Bronchial epithelial cell (primary cell): Measurements from ENCODE around the gene NOVA2. TPM values are rescaled to one million over a fixed set of nuclear protein-coding genes. Genes with fewer than 3 reads are reported as not detected.

Experiments used
- DNase-seq: peaks from one replicate; pipeline ENCODE4 v3.0.0-alpha.2; 2010; ENCODE audit warnings: low read depth
- FAIRE-seq: peaks from 2 replicates; lab custom pipeline; 2011; peaks lifted over from hg19 to GRCh38; lab: Jason Lieb, UNC
- H3K27me3 ChIP-seq: 2 replicates; pipeline ENCODE4 v1.5.1; 2011; ENCODE audit warnings: low read length; ENCODE audit not compliant: control insufficient read depth, insufficient read depth
- H3K36me3 ChIP-seq: 2 replicates; pipeline ENCODE4 v1.5.1; 2011; ENCODE audit warnings: low read length; ENCODE audit not compliant: control insufficient read depth, insufficient read depth
- H3K4me3 ChIP-seq: 2 replicates; pipeline ENCODE4 v1.5.1; 2011; ENCODE audit warnings: mild to moderate bottlenecking, low read depth, low read length, control low read depth
- total RNA-seq: library from RNA; depleted of rRNA; stranded (reverse); fragments of >200 nt; gene quantifications from 2 replicates; pipeline ENCODE4 v1.2.1, GENCODE V29; 2014
- TF ChIP-seq, protein P1 (sequence below): IDR thresholded peaks from 2 replicates; pipeline ENCODE4 v1.5.1; 2011; ENCODE audit warnings: mild to moderate bottlenecking, moderate library complexity, low read length, control low read depth, inconsistent platforms; ENCODE audit not compliant: insufficient read depth, severe bottlenecking

NOVA2 gene
- total RNA-seq, 1 donor from 2014 or later: not detected

DNA sequence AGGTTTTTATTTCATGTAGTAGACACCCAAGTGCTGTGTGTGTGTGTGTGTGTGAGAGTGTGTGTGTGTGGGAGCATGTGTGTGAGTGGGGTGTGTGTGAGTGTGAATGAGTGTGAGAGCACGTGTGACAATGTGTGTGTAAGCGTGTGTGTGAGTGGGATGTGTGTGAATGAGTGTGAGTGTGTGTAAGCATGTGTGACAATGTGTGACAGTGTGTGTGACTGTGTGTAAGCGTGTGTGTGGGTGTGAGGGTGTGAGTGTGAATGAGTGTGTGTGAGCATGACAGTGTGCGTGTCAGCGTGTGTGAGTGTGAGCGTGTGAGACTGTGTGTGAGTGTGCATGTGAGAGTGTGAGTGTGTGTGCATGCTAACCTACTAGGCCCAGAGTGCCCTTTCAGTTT is 15.3 kb downstream of the NOVA2 start:
- TF ChIP-seq, protein P1, sequence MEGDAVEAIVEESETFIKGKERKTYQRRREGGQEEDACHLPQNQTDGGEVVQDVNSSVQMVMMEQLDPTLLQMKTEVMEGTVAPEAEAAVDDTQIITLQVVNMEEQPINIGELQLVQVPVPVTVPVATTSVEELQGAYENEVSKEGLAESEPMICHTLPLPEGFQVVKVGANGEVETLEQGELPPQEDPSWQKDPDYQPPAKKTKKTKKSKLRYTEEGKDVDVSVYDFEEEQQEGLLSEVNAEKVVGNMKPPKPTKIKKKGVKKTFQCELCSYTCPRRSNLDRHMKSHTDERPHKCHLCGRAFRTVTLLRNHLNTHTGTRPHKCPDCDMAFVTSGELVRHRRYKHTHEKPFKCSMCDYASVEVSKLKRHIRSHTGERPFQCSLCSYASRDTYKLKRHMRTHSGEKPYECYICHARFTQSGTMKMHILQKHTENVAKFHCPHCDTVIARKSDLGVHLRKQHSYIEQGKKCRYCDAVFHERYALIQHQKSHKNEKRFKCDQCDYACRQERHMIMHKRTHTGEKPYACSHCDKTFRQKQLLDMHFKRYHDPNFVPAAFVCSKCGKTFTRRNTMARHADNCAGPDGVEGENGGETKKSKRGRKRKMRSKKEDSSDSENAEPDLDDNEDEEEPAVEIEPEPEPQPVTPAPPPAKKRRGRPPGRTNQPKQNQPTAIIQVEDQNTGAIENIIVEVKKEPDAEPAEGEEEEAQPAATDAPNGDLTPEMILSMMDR: no peak
- H3K27me3 ChIP-seq: peaks cover 2% of the 10 kb centered on the region
- no peak for DNase-seq
- FAIRE-seq: peak; percentile 98
- H3K4me3 ChIP-seq: no peak overlapping the region
- H3K36me3 ChIP-seq: no peaks in the 10 kb centered on the region

DNA sequence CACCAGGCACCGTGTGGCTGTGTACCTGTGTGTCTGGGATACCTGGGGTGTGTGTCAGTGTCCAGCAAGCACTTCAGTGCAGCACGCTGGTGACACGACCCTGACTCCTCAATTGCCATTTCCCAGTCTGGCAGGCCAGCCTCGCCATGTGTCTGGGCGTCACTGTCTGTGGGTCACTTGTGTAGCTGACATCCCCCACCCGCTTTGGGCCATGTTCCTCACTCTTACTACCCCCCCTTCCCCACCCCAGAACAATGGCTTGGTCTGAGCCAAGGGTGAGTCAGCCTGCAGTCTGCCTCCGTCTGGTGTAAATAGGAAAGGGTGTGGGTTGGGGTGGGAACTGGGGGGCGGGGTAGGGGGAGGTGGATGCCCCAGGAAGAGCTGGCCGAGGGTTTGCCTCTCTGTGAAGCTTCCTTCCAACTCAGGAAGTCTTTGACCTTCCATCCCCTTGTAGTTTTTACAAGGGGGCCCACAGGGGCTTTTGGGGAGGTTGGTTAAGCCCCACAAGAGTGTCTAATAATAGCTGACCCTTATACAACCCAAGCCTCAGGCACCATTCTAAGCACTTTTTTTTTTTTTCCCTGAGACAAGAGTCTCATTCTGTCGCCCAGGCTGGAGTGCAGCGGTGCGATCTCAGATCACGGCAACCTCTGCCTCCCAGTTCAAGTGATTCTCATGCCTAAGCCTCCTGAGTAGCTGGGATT is 17.6 kb downstream of the NOVA2 start:
- Histone ChIP-seq H3K4me3 (no peak overlapping the region), H3K36me3 (no peaks in the 10 kb centered on the region), H3K27me3 (peaks cover 2% of the 10 kb centered on the region)
- DNase-seq (peak; percentile 78), FAIRE-seq (no peak)
- TF ChIP-seq, protein P1: no peak

DNA sequence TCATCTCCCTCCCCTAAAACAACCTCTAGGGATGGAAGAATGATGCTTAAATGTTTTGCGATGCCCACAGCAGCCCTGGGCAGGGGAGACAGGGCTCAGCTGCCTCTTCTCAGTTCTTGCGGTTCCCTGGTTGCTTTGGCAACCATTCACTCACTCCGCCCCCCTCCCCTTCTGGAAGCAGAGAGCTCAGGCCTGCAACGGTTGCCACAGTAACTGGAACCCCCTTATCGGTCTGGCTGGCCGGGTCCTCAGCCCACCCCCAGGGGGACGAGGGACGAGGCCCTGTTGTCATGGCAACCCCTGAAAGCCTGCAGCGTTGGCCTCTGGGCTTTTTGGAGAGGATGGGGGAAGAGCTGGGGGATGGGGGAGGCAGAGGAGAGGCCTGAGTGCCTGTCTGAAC is 19.5 kb downstream of the NOVA2 start:
- no peak overlapping the region for H3K4me3 ChIP-seq
- DNase-seq (no peak), FAIRE-seq (no peak)
- H3K27me3 ChIP-seq: no peaks in the 10 kb centered on the region
- no peaks in the 10 kb centered on the region for H3K36me3 ChIP-seq
- TF ChIP-seq, protein P1: no peak

DNA sequence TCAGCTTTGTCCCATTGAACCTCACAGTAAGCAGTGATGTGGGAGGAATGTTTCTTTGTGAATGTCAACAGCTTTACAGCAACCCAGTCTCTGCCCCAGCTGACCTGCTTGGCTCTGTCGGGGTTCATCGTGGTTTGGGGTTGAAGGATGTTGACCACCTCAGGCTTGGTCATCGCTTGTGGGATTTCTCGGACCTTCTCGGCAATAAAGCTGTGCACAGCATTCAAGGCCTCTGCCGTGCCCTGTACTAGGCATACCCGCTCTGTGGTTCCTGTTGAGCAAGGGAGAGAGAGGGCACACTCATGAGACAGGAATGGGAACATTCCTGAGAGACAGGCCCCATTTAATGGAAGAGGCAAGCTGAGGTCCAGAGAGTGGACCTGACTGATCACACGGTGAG is 20.0 kb downstream of the NOVA2 start:
- TF ChIP-seq, protein P1: no peak
- Histone ChIP-seq H3K27me3 (no peaks in the 10 kb centered on the region), H3K36me3 (no peaks in the 10 kb centered on the region), H3K4me3 (no peak overlapping the region)
- DNase-seq (peak; percentile 8), FAIRE-seq (no peak)

DNA sequence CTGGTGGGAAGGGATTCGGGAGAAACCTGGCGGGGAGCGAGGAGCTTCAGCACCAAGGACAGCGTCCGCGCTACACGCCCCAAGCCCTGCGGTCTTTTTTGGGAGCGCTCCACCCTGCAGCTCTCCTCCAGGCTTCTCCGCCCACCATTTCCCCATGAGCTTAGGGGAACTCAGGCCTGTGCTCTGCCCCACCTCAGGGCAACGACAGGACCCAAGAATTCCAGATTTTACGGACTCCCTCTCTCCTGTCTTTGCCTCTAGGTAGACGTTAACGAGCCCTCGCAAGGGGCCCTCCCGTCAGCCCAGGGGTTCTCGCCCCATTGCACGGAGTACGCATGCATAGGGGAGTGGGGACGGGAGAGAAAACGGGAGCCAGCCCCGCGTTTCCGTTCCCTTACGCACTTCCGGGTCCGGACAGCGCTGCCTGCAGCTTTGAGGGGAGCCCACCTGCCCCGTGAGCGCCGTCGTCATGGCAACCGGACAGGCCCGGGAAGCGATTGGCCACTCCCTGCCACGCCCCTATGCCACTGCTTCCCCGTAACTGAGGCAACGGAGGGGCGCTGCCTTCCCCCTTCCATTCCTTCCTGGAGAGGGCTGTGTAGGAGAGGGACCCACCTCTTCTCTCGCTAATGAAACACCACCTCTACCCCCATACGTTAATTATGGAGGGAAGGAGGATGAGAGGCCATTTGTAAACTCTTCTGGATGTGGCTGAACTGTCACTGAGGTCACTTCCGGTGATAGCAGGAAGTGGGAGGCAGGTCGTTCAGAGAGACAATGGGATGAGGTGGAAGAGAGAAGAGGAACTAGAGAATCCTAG is 20.8 kb downstream of the NOVA2 start:
- peak; percentile 25 for DNase-seq
- Histone ChIP-seq H3K27me3 (no peaks in the 10 kb centered on the region), H3K36me3 (no peaks in the 10 kb centered on the region), H3K4me3 (no peak overlapping the region)
- TF ChIP-seq, protein P1: no peak
- FAIRE-seq: no peak
